HG02642 (cell line): Measurements from ENCODE around the gene TARS3.
"Not testable (repeated sequence)": the region's sequence is repeated elsewhere in the genome, so short reads cannot be mapped to it uniquely, and the experiment has no call there.

ENCODE experiments used
- ATAC-seq: cut with Tn5 transposase; IDR thresholded peaks from one replicate; pipeline ENCODE4 v1.9.1; 2021; ENCODE audit warnings: mild to moderate bottlenecking; ENCODE audit not compliant: unreplicated experiment, poor library complexity

Gene TARS3

GRCh38 chr15:101723874-101724674, at the start of gene TARS3:
Gene TARS3, minus strand, starts transcription at chr15:101724473. Its CDS starts 86 bp downstream, at chr15:101724387.
- ATAC-seq: peak; percentile 90

GRCh38 chr15:101773496-101774100, 49.3 kb upstream of the TARS3 start:
- ATAC-seq: no peak

GRCh38 chr15:101772921-101773320, 48.6 kb upstream of the TARS3 start:
- no peak for ATAC-seq

GRCh38 chr15:101767083-101767640, 42.9 kb upstream of the TARS3 start:
- not testable (repeated sequence) for ATAC-seq

- ATAC-seq: no peak
Observed at GRCh38 chr15:101765772-101766456, 41.6 kb upstream of the TARS3 start.

GRCh38 chr15:101765340-101765671, 41.0 kb upstream of the TARS3 start:
- ATAC-seq: not testable (repeated sequence)

GRCh38 chr15:101764669-101765339, 40.5 kb upstream of the TARS3 start:
- ATAC-seq: not testable (repeated sequence)

GRCh38 chr15:101746716-101747082, 22.4 kb upstream of the TARS3 start:
- peak; percentile 36 for ATAC-seq

GRCh38 chr15:101734837-101735236, 10.6 kb upstream of the TARS3 start:
- ATAC-seq: not testable (repeated sequence)

GRCh38 chr15:101733545-101733944, 9.3 kb upstream of the TARS3 start:
- no peak for ATAC-seq

- no peak for ATAC-seq
Observed at GRCh38 chr15:101732772-101733171, 8.5 kb upstream of the TARS3 start.

- ATAC-seq: no peak
Observed at GRCh38 chr15:101731746-101732145, 7.5 kb upstream of the TARS3 start.

GRCh38 chr15:101727186-101727585, 2.9 kb upstream of the TARS3 start:
- ATAC-seq: no peak

GRCh38 chr15:101725073-101725472, 800 bp upstream of the TARS3 start:
- no peak for ATAC-seq

GRCh38 chr15:101724675-101725005, 367 bp upstream of the TARS3 start:
- ATAC-seq: no peak

- ATAC-seq: peak; percentile 32
Observed at GRCh38 chr15:101723171-101723873, 951 bp downstream of the TARS3 start.

- no peak for ATAC-seq
Observed at GRCh38 chr15:101718896-101719295, 5.4 kb downstream of the TARS3 start.

GRCh38 chr15:101712078-101712477, 12.2 kb downstream of the TARS3 start:
- ATAC-seq: no peak

GRCh38 chr15:101710806-101711205, 13.5 kb downstream of the TARS3 start:
- no peak for ATAC-seq

GRCh38 chr15:101709466-101709865, 14.8 kb downstream of the TARS3 start:
- no peak for ATAC-seq
